ENCODE measurements around the gene MCM8.

GRCh38 chr20:6029538-6029937 is 79.1 kb downstream of the MCM8 start:
- TF ChIP-seq CTCF (IDR thresholded peaks at IDR 0.05) = no peak
- no peak for TF ChIP-seq POLR2A (IDR thresholded peaks at IDR 0.05)
- TF ChIP-seq EP300 (IDR thresholded peaks at IDR 0.05) = no peak
